ENCODE measurements around the gene DNASE1L2.

DNA sequence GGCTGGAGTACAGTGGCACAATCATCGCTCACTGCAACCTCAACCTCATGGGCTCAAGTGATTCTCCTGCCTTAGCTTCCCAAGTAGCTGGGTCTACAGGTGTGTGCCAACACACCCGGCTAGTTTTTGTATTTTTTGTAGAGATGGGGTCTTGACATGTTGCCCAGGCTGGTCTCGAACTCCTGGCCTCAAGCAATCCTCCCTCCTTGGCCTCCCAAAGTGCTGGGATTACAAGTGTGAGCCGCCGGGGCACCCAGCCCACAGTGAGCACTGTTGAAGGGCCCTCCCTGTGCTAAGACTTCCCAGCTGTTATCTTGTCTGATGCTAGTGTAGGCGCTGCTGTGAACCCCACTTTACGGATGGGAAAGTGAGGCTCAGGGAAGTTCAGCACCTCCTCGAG lies 47.8 kb upstream of the DNASE1L2 start:
- TF ChIP-seq, protein P1, sequence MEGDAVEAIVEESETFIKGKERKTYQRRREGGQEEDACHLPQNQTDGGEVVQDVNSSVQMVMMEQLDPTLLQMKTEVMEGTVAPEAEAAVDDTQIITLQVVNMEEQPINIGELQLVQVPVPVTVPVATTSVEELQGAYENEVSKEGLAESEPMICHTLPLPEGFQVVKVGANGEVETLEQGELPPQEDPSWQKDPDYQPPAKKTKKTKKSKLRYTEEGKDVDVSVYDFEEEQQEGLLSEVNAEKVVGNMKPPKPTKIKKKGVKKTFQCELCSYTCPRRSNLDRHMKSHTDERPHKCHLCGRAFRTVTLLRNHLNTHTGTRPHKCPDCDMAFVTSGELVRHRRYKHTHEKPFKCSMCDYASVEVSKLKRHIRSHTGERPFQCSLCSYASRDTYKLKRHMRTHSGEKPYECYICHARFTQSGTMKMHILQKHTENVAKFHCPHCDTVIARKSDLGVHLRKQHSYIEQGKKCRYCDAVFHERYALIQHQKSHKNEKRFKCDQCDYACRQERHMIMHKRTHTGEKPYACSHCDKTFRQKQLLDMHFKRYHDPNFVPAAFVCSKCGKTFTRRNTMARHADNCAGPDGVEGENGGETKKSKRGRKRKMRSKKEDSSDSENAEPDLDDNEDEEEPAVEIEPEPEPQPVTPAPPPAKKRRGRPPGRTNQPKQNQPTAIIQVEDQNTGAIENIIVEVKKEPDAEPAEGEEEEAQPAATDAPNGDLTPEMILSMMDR (IDR thresholded peaks at IDR 0.05), result no peak
- TF ChIP-seq POLR2A (IDR thresholded peaks at IDR 0.05), result no peak

Data from testis (tissue), 2 donors.